Fibroblast of lung (primary cell): ENCODE results near the gene MYZAP.

ENCODE experiments used
- CTCF ChIP-seq, 2 donors: IDR thresholded peaks in 1 of 2; conservative IDR thresholded peaks in 1 of 2; 1 replicate in 1 of 2; 2 replicates in 1 of 2; pipeline ENCODE4 v1.5.1; 2011 to 2012; ENCODE audit warnings: low read length in 2 of 2, control low read depth in 1 of 2, inconsistent platforms in 1 of 2, low read depth in 1 of 2, mild to moderate bottlenecking in 1 of 2
- EZH2 ChIP-seq: IDR thresholded peaks from 2 replicates; pipeline ENCODE4 v1.5.1; 2012; ENCODE audit warnings: low read length, control low read depth, mild to moderate bottlenecking; ENCODE audit errors: missing control alignments

GRCh38 chr15:57639306-57639705 lies 47.6 kb downstream of the MYZAP start:
- no peak for TF ChIP-seq CTCF (conservative IDR thresholded peaks at IDR 0.05 in 1 of 2, IDR thresholded peaks at IDR 0.05 in 1 of 2; ENCODE audit: low read depth in 1 of 2, low read length in 2 of 2)
- TF ChIP-seq EZH2: no peak
